Colonic mucosa (tissue), 4 donors: Measurements from ENCODE around the gene ARL15. TPM values are rescaled to one million over a fixed set of nuclear protein-coding genes. Genes with fewer than 3 reads are reported as not detected.

Experiments used
- DNase-seq: peaks from one replicate; pipeline ENCODE4 v3.0.0-alpha.2; 2020
- H3K27ac ChIP-seq: fragments of 200-600 bp; one replicate; pipeline ENCODE4 v1.8.0; 2021
- H3K27me3 ChIP-seq: fragments of 200-600 bp; one replicate; pipeline ENCODE4 v1.8.0; 2021
- H3K36me3 ChIP-seq: fragments of 200-600 bp; one replicate; pipeline ENCODE4 v1.8.0; 2021
- H3K4me1 ChIP-seq: fragments of 200-600 bp; one replicate; pipeline ENCODE4 v1.8.0; 2021; ENCODE audit warnings: mild to moderate bottlenecking
- H3K4me3 ChIP-seq: fragments of 200-600 bp; one replicate; pipeline ENCODE4 v1.8.0; 2021
- H3K9ac ChIP-seq, 2 donors: one replicate each; pipeline ENCODE4 v1.7.0; 2013; ENCODE audit warnings: control low read depth in 2 of 2, low read depth in 2 of 2, low read length in 2 of 2
- H3K9me3 ChIP-seq: fragments of 200-600 bp; one replicate; pipeline ENCODE4 v1.8.0; 2021
- intact Hi-C: fragments of 100-400 bp; cut with DNase I; formaldehyde crosslinking; loops from one replicate; pipeline ENCODE4 v1.14.1; 2022
- total RNA-seq, 2 donors: library from RNA; stranded (reverse); fragmentation: NEBNext Ultra II Directional in 1 of 2; extraction: Animal tissue kit (Norgen Biotek cat#: 25700) in 1 of 2; gene quantifications; one replicate each; pipeline ENCODE4 v1.2.1, GENCODE V29; 2021
- TF ChIP-seq, protein P1 (sequence below): fragments of 200-600 bp; IDR thresholded peaks from one replicate; pipeline ENCODE4 v1.8.0; 2022; ENCODE audit warnings: antibody characterized with exemption, mild to moderate bottlenecking
- donor health status: healthy.
- donor health status: DM: no; HTN: no; CAD: no.
- donor health status: DM: no; HTN: no; CAD: no.

ARL15 gene
- total RNA-seq, 2 donors from 2014 or later = 18.4 to 35.1 TPM

DNA sequence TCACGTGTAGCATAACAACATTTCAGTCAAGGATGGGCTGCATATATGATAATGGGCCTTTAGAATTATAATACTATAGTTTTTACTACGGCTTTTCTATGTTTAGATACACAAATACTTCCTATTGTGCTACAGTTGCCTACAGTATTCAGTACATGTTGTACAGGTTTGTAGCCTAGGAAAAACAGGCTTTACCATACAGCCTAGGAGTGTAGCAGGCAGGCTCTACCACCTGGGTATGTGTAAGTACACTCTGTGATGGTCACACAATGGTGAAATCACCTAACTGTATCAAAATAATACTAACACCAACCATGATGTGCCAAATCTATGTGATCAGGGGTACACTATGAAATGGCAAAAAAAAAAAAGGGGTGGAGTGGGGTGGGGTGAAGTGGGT, 372.9 kb downstream of the ARL15 start:
- TF ChIP-seq, protein P1, sequence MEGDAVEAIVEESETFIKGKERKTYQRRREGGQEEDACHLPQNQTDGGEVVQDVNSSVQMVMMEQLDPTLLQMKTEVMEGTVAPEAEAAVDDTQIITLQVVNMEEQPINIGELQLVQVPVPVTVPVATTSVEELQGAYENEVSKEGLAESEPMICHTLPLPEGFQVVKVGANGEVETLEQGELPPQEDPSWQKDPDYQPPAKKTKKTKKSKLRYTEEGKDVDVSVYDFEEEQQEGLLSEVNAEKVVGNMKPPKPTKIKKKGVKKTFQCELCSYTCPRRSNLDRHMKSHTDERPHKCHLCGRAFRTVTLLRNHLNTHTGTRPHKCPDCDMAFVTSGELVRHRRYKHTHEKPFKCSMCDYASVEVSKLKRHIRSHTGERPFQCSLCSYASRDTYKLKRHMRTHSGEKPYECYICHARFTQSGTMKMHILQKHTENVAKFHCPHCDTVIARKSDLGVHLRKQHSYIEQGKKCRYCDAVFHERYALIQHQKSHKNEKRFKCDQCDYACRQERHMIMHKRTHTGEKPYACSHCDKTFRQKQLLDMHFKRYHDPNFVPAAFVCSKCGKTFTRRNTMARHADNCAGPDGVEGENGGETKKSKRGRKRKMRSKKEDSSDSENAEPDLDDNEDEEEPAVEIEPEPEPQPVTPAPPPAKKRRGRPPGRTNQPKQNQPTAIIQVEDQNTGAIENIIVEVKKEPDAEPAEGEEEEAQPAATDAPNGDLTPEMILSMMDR = no peak
- no peak overlapping the region for H3K27ac ChIP-seq
- H3K9me3 ChIP-seq = no peaks in the 10 kb centered on the region
- no peaks in the 10 kb centered on the region for H3K27me3 ChIP-seq
- H3K4me1 ChIP-seq = no peaks in the 10 kb centered on the region
- H3K4me3 ChIP-seq = no peak overlapping the region
- DNase-seq = no peak
- H3K9ac ChIP-seq = no peak overlapping the region
- intact Hi-C loops = no loop called here
- H3K36me3 ChIP-seq = no peaks in the 10 kb centered on the region

DNA sequence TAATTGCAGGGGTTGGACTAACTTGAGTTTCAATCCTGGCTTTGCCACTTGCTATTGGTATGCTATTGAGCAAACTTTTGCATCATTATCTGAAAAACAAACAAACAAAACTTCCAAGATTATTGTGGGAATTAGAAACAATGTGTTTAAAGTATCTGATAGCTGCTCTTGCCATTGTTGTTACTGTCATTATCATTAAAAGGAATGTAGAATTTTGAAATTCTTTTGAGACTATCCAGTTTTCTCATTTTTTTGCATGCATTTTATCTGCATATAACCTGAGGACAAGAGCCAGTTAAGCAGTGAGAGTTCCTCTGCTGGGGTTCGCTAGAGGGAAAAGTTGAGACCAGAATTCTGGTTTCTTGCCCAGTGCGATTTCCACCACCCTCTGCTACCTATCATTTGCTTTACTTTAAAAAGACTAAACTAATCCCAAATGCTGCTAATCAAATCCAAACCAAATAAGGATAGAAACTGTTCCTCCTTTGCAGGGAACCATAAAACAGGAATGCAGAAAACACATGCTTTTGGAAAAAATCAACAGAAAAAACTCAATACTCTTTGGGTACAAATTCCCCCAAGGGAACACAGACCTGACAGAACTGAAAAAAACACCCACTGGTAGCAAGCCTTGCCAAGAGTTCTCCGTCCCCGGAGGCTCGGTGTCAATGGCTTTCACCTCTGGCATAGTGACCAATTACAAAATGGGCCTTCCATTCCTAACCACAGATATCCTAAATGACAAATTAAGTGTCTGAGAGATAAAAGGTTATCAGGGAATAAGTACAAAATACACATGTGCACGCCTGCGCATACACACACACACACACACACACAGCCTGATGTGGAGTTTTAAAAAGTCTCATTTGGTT, 373.7 kb downstream of the ARL15 start:
- no peaks in the 10 kb centered on the region for H3K4me1 ChIP-seq
- H3K4me3 ChIP-seq = no peak overlapping the region
- H3K36me3 ChIP-seq = no peaks in the 10 kb centered on the region
- TF ChIP-seq, protein P1 = no peak
- DNase-seq = no peak
- H3K9me3 ChIP-seq = no peaks in the 10 kb centered on the region
- no peak overlapping the region for H3K27ac ChIP-seq
- H3K9ac ChIP-seq = no peak overlapping the region
- intact Hi-C loops = no loop called here
- H3K27me3 ChIP-seq = no peaks in the 10 kb centered on the region

DNA sequence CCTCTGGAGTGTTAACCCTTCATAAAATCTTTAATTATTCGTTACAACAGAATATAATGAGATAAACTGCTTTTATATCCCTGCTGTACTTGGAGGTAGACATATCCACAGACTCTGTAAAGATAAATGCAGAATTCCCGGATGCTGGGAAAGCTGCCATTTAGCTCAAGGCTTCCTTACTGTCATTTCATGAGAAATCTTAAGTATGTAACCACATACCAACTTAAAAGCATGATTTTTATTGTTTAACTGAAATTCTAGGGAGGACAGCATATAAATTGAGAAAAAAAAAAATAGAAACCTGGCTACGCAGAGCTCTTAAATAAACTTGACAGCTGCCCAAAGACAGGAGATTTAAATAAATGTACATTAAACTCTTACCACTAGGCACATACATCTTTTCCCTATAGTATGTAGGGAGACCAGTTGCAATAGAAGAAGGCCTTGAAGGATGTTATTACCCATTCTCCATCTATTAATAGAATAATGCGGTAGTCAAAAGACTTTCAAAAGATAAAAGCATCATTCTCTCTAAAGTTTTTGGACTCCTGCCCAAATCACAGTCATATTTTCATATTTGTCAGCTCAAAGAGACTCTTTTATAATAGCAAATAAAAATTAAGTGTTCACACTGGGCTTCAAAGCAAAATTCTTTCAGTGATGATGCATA, 376.1 kb downstream of the ARL15 start:
- TF ChIP-seq, protein P1 = no peak
- H3K9ac ChIP-seq = no peak overlapping the region
- no peak overlapping the region for H3K4me3 ChIP-seq
- intact Hi-C loops = no loop called here
- no peak for DNase-seq
- H3K27me3 ChIP-seq = no peaks in the 10 kb centered on the region
- H3K27ac ChIP-seq = no peak overlapping the region
- H3K9me3 ChIP-seq = no peaks in the 10 kb centered on the region
- H3K4me1 ChIP-seq = no peaks in the 10 kb centered on the region
- H3K36me3 ChIP-seq = no peaks in the 10 kb centered on the region

DNA sequence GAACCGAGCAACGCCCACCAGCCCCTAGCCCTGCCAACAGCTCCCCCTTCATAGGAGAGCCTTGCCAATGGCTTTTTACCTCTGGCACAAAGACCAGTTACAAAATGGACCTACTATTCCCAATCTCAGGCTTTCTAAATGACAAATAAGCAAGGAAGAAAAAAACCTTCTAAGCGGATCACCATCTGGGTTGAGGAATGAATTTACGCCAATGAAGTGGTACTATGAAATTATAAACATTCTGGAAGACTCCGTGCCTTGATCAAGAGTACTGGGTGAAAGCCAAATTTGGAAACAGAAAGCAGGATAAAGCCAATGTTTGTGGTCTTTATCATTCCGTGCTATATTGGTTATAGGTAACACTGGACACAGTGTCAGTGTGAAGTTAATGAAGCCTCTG, 378.0 kb downstream of the ARL15 start:
- Histone ChIP-seq H3K27ac (no peak overlapping the region), H3K27me3 (no peaks in the 10 kb centered on the region), H3K9me3 (no peaks in the 10 kb centered on the region), H3K9ac (no peak overlapping the region), H3K4me3 (no peak overlapping the region), H3K36me3 (no peaks in the 10 kb centered on the region), H3K4me1 (no peaks in the 10 kb centered on the region)
- DNase-seq = no peak
- TF ChIP-seq, protein P1 = no peak
- intact Hi-C loops = no loop called here

DNA sequence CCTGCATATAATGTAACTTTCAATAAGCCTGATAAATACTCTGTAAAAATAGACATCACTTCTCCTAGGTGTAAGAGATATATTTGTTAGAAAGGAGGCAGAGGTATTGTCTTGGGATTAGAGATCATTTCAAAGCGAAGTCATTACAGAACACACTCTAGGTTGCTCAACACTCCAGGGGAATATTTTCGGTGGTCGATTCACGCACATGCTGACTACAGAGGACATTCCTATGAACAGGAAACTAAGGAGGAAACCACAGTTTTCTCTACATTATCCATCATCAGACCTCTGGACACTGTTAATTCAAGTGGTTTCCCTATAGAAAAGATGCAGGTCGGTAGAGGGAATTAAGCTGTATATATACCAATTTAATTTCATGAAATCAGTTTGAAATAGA, 379.9 kb downstream of the ARL15 start:
- TF ChIP-seq, protein P1 = no peak
- DNase-seq = no peak
- intact Hi-C loops = no loop called here
- Histone ChIP-seq H3K9ac (no peak overlapping the region), H3K4me3 (no peak overlapping the region), H3K4me1 (no peaks in the 10 kb centered on the region), H3K36me3 (no peaks in the 10 kb centered on the region), H3K9me3 (no peaks in the 10 kb centered on the region), H3K27me3 (no peaks in the 10 kb centered on the region), H3K27ac (no peak overlapping the region)
